ENCODE results near the gene KIFC3. TPM values are rescaled to one million over a fixed set of nuclear protein-coding genes. Genes with fewer than 3 reads are reported as not detected.

KIFC3 gene
- total and polyA plus RNA-seq, 2 donors (not counting 1 experiment from before 2014, with no cell fraction given): 0.07 to 0.67 TPM

DNA sequence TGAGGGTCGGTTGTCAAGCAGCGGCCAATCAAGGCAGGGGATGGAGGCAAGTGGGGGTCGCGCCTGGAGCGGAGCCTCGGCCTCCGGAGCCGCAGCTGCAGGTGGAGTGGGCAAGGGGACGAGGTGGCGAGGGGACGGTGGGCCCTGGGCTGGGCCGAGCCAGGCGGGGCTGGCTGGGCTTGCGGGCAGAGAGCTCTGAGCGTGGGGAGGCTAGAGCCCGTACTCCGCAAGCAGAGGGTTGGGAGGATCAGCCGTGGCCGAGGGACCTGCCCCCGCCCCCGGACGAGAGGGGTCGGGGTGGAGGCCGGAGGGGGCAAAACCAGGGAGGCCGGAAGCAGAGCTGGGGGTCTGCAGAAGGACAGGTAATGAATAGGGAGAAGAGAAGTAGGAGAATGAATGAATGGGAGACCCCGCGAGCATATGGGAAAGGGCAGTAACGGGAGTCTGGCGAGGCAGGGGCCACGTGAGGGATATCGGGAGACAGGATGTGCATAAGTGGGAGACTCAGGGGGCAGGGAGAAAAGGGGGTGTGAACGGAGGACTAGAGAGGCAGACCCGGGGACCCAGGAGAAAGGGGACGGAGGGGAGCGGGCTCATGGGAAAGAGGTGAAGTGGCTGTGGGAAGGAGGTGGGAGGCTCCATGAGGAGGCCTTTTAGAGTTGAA is 66.4 kb downstream of the KIFC3 start, which contains the start of gene KATNB1:
KATNB1 (plus strand) TSS at position 16 of the 664 bp plus-strand sequence. CDS start 1,474 bp downstream, outside the sequence.
- DNase-seq (no peak), ATAC-seq (ENCODE audit: low read depth) (no peak)
- no peaks in the 10 kb centered on the region for H3K36me3 ChIP-seq (replicated peaks in 1 of 2; ENCODE audit: control extremely low read depth in 1 of 2, control insufficient read depth in 1 of 2, extremely low read depth in 1 of 2, insufficient read depth in 2 of 2, low read length in 1 of 2)
- CTCF ChIA-PET: interaction anchor here (0.9 to 1.8 kb wide), 5 partner anchors 21 to 265 kb away, joined by 3 to 6 read pairs (median 5); partner anchors contain the start of gene USB1
- H3K4me2 ChIP-seq (replicated peaks; ENCODE audit: low read depth, low read length, poor library complexity, severe bottlenecking): peak within 1 kb of the TSS; percentile 97
- peak within 1 kb of the TSS; percentile 97 for H3K9ac ChIP-seq (ENCODE audit: low read length)
- WGBS (ENCODE audit: insufficient coverage): under 1% methylated on average over 34 of the region's 35 CpGs
- peak within 1 kb of the TSS; percentile 65 to 98 (median 90) for H3K4me3 ChIP-seq (ENCODE audit: control extremely low read depth in 1 of 5, extremely low read depth in 1 of 5, insufficient read depth in 1 of 5, low read depth in 2 of 5, low read length in 4 of 5)
- peak within 1 kb of the TSS; percentile 37 to 78 for H3K27ac ChIP-seq (ENCODE audit: low read length in 2 of 2)
- H3K4me1 Mint-ChIP-seq: peaks cover 34% of the 10 kb centered on the region
- H2AFZ ChIP-seq (ENCODE audit: insufficient read depth, low read depth, low read length, poor library complexity, severe bottlenecking): peak within 1 kb of the TSS; percentile 97
- peak within 1 kb of the TSS; percentile 93 for H3K4me3 Mint-ChIP-seq
- H3K9me3 ChIP-seq (ENCODE audit: control extremely low read depth in 1 of 3, control insufficient read depth in 2 of 3, insufficient read depth in 1 of 3, low read length in 2 of 3): no peaks in the 10 kb centered on the region
- H3K27me3 Mint-ChIP-seq: no peaks in the 10 kb centered on the region
- peaks cover 9% of the 10 kb centered on the region for H3K79me2 ChIP-seq (ENCODE audit: control insufficient read depth, insufficient read depth, low read length)
- intact Hi-C loops (cut with micrococcal nuclease): loop anchor here (1.0 to 5.0 kb wide), 7 partner anchors 21 to 779 kb away; partner anchors contain the start of genes CCDC102A, CIAPIN1, COQ9 and DRC7
- peak within 1 kb of the TSS; percentile 89 for H3K27ac Mint-ChIP-seq
- H4K20me1 ChIP-seq (ENCODE audit: control insufficient read depth, insufficient read depth, low read length, poor library complexity, severe bottlenecking): no peaks in the 10 kb centered on the region
- H3K9me3 Mint-ChIP-seq (ENCODE audit: insufficient read depth): no peaks in the 10 kb centered on the region
- POLR2A ChIA-PET: interaction anchor here (1.4 kb wide), 1 partner anchor 46 kb away, joined by 4 read pairs; no protein-coding TSS in a partner anchor
- TF ChIP-seq, protein P1, sequence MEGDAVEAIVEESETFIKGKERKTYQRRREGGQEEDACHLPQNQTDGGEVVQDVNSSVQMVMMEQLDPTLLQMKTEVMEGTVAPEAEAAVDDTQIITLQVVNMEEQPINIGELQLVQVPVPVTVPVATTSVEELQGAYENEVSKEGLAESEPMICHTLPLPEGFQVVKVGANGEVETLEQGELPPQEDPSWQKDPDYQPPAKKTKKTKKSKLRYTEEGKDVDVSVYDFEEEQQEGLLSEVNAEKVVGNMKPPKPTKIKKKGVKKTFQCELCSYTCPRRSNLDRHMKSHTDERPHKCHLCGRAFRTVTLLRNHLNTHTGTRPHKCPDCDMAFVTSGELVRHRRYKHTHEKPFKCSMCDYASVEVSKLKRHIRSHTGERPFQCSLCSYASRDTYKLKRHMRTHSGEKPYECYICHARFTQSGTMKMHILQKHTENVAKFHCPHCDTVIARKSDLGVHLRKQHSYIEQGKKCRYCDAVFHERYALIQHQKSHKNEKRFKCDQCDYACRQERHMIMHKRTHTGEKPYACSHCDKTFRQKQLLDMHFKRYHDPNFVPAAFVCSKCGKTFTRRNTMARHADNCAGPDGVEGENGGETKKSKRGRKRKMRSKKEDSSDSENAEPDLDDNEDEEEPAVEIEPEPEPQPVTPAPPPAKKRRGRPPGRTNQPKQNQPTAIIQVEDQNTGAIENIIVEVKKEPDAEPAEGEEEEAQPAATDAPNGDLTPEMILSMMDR (IDR thresholded peaks at IDR 0.05): no peak
- no peak for TF ChIP-seq EZH2 (IDR thresholded peaks at IDR 0.05; ENCODE audit: borderline replicate concordance, insufficient read depth, low read depth, low read length, poor library complexity, severe bottlenecking)
- H3K27me3 ChIP-seq (replicated peaks in 1 of 4; ENCODE audit: control extremely low read depth in 1 of 4, control insufficient read depth in 3 of 4, insufficient read depth in 4 of 4, low read length in 3 of 4): no peaks in the 10 kb centered on the region
- peaks cover 15 to 19% of the 10 kb centered on the region in 2 donors for H3K4me1 ChIP-seq (ENCODE audit: control insufficient read depth in 2 of 2, insufficient read depth in 2 of 2, low read length in 2 of 2)
